CD4-positive, alpha-beta T cell (primary cell): ENCODE measurements around the gene SNRPE. TPM values are rescaled to one million over a fixed set of nuclear protein-coding genes. Genes with fewer than 3 reads are reported as not detected.

ENCODE experiments used
- ATAC-seq: fragments of 200-7000 bp; cut with Tn5 transposase; one replicate; pipeline ENCODE4 v1.10.0; 2022; ENCODE audit warnings: mild to moderate bottlenecking; ENCODE audit not compliant: poor library complexity
- CTCF ChIA-PET: fragments of 350-600 bp; sonication (Branson Sonifier 250); formaldehyde crosslinking; loops from one replicate; lab custom pipeline; 2021; ENCODE audit warnings: antibody characterized with exemption, inconsistent platforms; lab: Charles Lee
- POLR2A ChIA-PET: fragments of 350-600 bp; sonication (Branson Sonifier 250); formaldehyde crosslinking; loops from one replicate; lab custom pipeline; 2021; ENCODE audit warnings: antibody characterized with exemption, inconsistent platforms; lab: Charles Lee
- DNase-seq, 14 experiments: peaks; one replicate each; pipeline ENCODE4 v3.0.0-alpha.2; 2013 to 2020; ENCODE audit warnings: mixed read lengths in 2 of 14
- H3K27ac ChIP-seq, 2 donors: one replicate each; pipeline versions ENCODE4 v1.5.1 to v1.7.0; 2013; ENCODE audit warnings: low read length in 2 of 2, low read depth in 1 of 2, mild to moderate bottlenecking in 1 of 2
- H3K27me3 ChIP-seq, 2 experiments: 1 replicate in 1 of 2; 2 replicates in 1 of 2; pipeline versions ENCODE4 v1.6.1 to v1.7.0; 2013; ENCODE audit warnings: low read length in 2 of 2, control low read depth in 1 of 2, mild to moderate bottlenecking in 1 of 2, moderate library complexity in 1 of 2; ENCODE audit not compliant: insufficient read depth in 2 of 2, control insufficient read depth in 1 of 2
- H3K36me3 ChIP-seq: one replicate; pipeline ENCODE4 v1.6.1; 2013; ENCODE audit warnings: low read length, control low read depth; ENCODE audit not compliant: insufficient read depth
- H3K4me1 ChIP-seq: one replicate; pipeline ENCODE4 v1.6.1; 2013; ENCODE audit warnings: low read length, control low read depth; ENCODE audit not compliant: insufficient read depth
- H3K4me3 ChIP-seq: one replicate; pipeline ENCODE4 v1.5.1; 2013; ENCODE audit warnings: mild to moderate bottlenecking, low read length, moderate library complexity
- H3K9me3 ChIP-seq, 2 experiments: 1 replicate in 1 of 2; 2 replicates in 1 of 2; pipeline versions ENCODE4 v1.6.1 to v1.7.0; 2013; ENCODE audit warnings: low read length in 2 of 2, mild to moderate bottlenecking in 2 of 2, control low read depth in 1 of 2, moderate library complexity in 1 of 2; ENCODE audit not compliant: control insufficient read depth in 1 of 2, insufficient read depth in 1 of 2
- H3K27ac Mint-ChIP-seq: one replicate; pipeline ENCODE4 v1.8.0; 2020; ENCODE audit warnings: mixed read lengths
- H3K27me3 Mint-ChIP-seq: one replicate; pipeline ENCODE4 v1.8.0; 2021; ENCODE audit warnings: mixed read lengths
- H3K36me3 Mint-ChIP-seq: one replicate; pipeline ENCODE4 v1.8.0; 2021; ENCODE audit warnings: low read depth, mixed read lengths
- H3K4me1 Mint-ChIP-seq: one replicate; pipeline ENCODE4 v1.8.0; 2021; ENCODE audit warnings: low read depth, mixed read lengths
- H3K4me3 Mint-ChIP-seq: one replicate; pipeline ENCODE4 v1.8.0; 2020; ENCODE audit warnings: mild to moderate bottlenecking, mixed read lengths
- H3K9me3 Mint-ChIP-seq: one replicate; pipeline ENCODE4 v1.8.0; 2020; ENCODE audit warnings: mixed read lengths
- intact Hi-C, 2 experiments: fragments of 100-400 bp; cut with DNase I in 1 of 2; cut with micrococcal nuclease in 1 of 2; formaldehyde crosslinking; loops; one replicate each; pipeline versions ENCODE4 v1.15.1 to v1.9.0; 2023 to 2025; cut with DNase I, micrococcal nuclease
- total RNA-seq, 174 experiments: library from RNA in 2 of 174; stranded (reverse) in 2 of 174; gene quantifications; one replicate each; pipeline ENCODE4 v1.2.3 and lab custom pipeline; 2021 to 2026
- TF ChIP-seq, protein P1 (sequence below): fragments of 200-600 bp; IDR thresholded peaks from one replicate; pipeline ENCODE4 v1.8.0; 2022; ENCODE audit warnings: antibody characterized with exemption, mild to moderate bottlenecking

SNRPE gene
- total RNA-seq, 2 experiments from 2014 or later = 63.0 to 65.9 TPM

DNA sequence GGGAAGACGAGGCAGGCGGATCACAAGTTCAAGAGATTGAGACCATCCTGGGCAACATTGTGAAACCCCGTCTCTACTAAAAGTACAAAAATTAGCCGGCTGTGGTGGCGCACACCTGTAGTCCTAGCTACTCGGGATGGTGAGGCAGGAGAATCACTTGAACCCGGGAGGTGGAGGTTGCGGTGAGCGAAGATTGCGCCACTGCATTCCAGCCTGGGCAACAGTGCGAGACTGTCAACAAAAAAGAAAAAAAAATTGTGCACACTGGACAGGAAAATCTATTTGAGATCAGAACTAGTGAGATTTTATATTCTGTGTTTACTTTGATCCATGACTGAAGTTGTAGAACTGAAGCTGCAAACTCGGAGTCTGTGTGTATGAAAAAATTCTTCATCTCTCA lies 40.2 kb downstream of the SNRPE start:
- POLR2A ChIA-PET = no interaction called here
- ATAC-seq (no peak), DNase-seq (no peak)
- Histone ChIP-seq H3K4me3 (no peak overlapping the region), H3K27me3 (no peaks in the 10 kb centered on the region), H3K9me3 (no peaks in the 10 kb centered on the region), H3K27ac (no peak overlapping the region), H3K36me3 (no peaks in the 10 kb centered on the region), H3K4me1 (no peaks in the 10 kb centered on the region)
- no peak overlapping the region for H3K27ac Mint-ChIP-seq
- TF ChIP-seq, protein P1, sequence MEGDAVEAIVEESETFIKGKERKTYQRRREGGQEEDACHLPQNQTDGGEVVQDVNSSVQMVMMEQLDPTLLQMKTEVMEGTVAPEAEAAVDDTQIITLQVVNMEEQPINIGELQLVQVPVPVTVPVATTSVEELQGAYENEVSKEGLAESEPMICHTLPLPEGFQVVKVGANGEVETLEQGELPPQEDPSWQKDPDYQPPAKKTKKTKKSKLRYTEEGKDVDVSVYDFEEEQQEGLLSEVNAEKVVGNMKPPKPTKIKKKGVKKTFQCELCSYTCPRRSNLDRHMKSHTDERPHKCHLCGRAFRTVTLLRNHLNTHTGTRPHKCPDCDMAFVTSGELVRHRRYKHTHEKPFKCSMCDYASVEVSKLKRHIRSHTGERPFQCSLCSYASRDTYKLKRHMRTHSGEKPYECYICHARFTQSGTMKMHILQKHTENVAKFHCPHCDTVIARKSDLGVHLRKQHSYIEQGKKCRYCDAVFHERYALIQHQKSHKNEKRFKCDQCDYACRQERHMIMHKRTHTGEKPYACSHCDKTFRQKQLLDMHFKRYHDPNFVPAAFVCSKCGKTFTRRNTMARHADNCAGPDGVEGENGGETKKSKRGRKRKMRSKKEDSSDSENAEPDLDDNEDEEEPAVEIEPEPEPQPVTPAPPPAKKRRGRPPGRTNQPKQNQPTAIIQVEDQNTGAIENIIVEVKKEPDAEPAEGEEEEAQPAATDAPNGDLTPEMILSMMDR = no peak
- intact Hi-C loops = no loop called here
- H3K36me3 Mint-ChIP-seq = no peaks in the 10 kb centered on the region
- H3K4me3 Mint-ChIP-seq = no peak overlapping the region
- CTCF ChIA-PET = no interaction called here
- no peaks in the 10 kb centered on the region for H3K4me1 Mint-ChIP-seq
- H3K9me3 Mint-ChIP-seq = no peaks in the 10 kb centered on the region
- H3K27me3 Mint-ChIP-seq = no peaks in the 10 kb centered on the region

DNA sequence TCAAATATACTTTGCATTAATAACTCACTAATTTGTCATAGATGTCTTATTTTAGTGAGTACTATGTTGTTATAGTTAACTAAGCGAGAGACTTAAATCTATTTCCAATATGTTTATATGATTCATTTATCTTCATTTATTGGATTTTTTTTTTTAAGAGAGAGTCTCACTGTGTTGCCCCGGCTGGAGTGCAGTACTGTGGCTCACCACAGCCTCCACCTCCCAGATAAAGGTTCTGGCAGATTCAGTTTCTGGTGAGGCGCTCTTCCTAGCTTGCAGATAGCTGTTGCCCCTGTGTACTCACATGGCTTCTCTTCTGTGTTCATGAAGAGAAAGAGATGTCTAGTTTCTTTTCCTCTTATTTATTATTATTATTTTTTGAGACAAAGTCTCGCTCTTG lies 43.9 kb downstream of the SNRPE start:
- Histone ChIP-seq H3K4me1 (no peaks in the 10 kb centered on the region), H3K27ac (no peak overlapping the region), H3K9me3 (no peaks in the 10 kb centered on the region), H3K27me3 (no peaks in the 10 kb centered on the region), H3K4me3 (no peak overlapping the region), H3K36me3 (no peaks in the 10 kb centered on the region)
- Mint-ChIP-seq H3K27me3 (no peaks in the 10 kb centered on the region), H3K4me1 (no peaks in the 10 kb centered on the region), H3K9me3 (no peaks in the 10 kb centered on the region), H3K4me3 (no peak overlapping the region), H3K36me3 (no peaks in the 10 kb centered on the region), H3K27ac (no peak overlapping the region)
- TF ChIP-seq, protein P1 = no peak
- no peak for ATAC-seq
- no peak for DNase-seq
- ChIA-PET POLR2A (no interaction called here), CTCF (no interaction called here)
- intact Hi-C loops = no loop called here

DNA sequence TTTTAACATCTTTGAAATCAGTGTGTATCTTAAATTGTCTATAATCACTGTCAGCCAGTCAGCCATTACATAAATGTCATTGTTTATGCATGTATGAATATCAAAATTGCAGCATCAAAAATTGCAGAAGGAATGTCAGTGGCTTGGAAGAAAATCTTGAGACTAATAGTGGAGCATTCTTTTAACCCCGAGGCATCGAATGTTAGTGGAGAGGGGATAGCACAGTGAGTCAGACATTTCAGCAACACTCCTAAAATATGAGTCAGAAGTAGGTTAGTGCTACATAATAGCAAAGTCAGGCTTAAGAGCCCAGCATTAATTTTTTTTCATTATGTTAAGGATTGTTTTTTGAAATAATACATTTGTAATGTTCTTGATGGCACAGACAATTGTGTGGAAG lies 45.5 kb downstream of the SNRPE start:
- Mint-ChIP-seq H3K36me3 (no peaks in the 10 kb centered on the region), H3K27ac (no peak overlapping the region), H3K4me1 (no peaks in the 10 kb centered on the region), H3K27me3 (no peaks in the 10 kb centered on the region), H3K9me3 (no peaks in the 10 kb centered on the region), H3K4me3 (no peak overlapping the region)
- H3K27ac ChIP-seq = no peak overlapping the region
- TF ChIP-seq, protein P1 = no peak
- H3K36me3 ChIP-seq = no peaks in the 10 kb centered on the region
- DNase-seq = no peak
- no peaks in the 10 kb centered on the region for H3K9me3 ChIP-seq
- H3K27me3 ChIP-seq = peaks cover 0 to 2% of the 10 kb centered on the region in 2 experiments
- intact Hi-C loops = no loop called here
- H3K4me1 ChIP-seq = no peaks in the 10 kb centered on the region
- ATAC-seq = no peak
- H3K4me3 ChIP-seq = no peak overlapping the region
- CTCF ChIA-PET = no interaction called here
- POLR2A ChIA-PET = no interaction called here
